ENCODE data around the gene MACO1.
"Not testable (repeated sequence)": the region's sequence is repeated elsewhere in the genome, so short reads cannot be mapped to it uniquely, and the experiment has no call there.

The MACO1 gene

DNA sequence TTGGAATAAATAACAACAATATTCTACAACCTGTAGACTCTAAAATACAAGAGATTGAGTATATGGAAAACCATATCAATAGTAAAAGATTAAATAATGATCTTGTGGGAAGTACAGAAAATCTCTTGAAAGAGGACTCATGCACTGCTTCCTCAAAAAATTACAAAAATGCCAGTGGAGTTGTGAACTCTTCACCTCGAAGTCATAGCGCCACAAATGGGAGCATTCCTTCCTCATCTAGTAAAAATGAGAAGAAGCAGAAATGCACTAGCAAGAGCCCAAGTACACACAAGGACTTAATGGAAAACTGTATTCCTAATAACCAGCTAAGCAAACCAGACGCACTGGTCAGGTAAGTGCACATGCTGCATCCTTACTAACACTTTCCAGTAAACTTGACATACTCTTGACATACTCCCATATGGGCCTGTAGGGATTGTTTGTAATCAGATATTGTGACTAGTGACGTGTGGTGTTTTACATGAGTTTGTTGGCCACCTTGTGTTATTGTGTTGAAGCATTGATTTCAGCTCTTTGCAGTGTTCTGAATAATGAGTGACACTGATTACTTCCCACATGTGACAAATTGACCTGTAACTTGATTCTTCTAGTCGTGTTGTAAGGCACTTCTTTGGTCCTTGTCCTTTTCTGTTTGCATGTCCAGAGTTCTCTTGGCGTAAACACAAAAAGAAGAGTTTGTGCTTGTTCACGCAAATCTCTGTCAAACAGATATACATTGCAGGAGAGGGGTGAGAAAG lies 28.0 kb downstream of the MACO1 start:
- H3K4me3 ChIP-seq (ENCODE audit: low read depth, low read length), result no peak overlapping the region

DNA sequence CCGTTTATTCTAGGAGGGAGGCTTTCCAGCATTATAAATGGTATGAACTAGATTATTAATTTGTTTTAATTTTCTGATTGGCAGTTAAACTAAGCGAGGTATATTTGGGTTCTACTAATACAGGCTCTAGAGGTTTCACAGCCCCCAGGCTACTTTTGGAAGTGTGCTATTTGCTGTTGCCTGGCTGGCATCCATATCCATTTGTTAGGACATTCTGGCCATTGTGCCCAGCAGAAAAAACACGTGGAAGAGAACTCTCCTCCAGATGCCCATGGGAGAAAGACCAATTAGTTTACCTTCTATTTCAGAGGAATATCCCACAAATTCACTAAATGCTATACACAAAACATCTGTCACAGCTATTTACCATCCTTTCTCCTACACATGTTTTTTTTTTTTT lies 29.3 kb downstream of the MACO1 start:
- no peak overlapping the region for H3K4me3 ChIP-seq (ENCODE audit: low read depth, low read length)

DNA sequence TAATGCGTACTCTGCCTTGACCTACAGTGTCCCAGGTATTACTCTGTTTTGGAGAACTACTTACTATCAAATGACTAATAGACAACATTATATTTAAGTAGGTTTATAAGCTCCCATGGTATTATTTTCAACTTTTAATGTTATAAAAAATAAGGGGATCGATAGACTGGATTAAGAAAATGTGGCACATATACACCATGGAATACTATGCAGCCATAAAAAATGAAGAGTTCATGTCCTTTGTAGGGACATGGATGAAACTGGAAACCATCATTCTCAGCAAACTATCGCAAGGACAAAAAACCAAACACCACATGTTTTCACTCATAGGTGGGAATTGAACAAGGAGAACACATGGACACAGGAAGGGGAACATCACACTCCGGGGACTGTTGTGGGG lies 30.1 kb downstream of the MACO1 start:
- not testable (repeated sequence) for H3K4me3 ChIP-seq (ENCODE audit: low read depth, low read length)

DNA sequence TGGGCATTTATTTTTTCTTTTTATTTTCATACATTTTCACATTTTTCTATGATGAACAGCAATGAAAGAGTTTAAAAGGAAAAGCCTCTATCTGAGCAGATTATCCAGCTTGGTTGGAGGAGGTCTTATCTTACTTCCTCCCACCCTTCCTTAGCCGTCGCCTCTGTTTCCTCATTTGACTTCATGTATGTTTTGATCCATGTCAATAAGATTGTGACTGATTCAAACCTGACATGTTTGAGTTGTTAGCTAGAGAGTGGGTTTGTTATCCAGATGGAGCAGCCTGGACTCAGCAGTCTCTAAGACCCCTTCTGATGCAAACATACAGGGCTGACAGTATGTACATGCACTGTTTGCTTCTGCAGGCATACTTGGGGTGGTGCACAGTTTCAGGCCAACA lies 31.2 kb downstream of the MACO1 start:
- no peak overlapping the region for H3K4me3 ChIP-seq (ENCODE audit: low read depth, low read length)

DNA sequence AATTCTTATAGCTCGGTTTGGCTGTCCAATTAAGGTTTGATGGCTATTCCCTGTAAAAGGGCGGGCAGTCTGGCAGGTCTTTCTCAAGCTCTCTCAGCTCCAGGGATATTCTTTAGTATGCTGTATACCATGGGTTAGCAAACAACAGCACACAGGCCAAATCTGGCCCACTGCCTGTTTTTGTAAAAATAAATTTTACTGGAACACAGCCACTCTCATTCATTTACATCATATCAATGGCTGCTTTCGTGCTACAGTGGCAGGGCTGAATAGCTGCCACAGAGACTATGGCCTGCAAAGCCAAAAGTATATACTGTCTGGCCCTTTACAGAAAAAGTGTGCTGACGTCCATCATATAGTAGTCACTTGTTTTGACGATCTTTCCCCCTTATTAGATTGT lies 32.0 kb downstream of the MACO1 start:
- H3K4me3 ChIP-seq (ENCODE audit: low read depth, low read length), result no peak overlapping the region

DNA sequence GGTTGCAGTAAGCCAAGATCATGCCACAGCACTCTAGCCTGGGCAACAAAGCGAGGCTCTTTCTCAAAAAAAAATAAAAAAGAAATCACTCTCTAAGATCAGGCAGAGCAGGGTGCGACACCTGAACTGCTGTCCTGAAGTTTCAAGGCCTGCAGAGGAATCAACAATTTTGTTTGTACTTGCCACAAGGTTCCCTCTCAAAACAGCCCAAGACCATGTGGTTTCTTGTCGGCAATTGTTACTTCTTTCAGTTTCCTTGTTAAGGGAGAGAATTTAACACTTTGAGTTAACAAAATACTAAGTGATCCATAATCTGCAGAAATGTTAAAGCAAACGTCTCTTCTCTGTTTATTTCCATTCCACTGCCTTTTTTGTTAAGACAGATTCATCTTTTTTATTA lies 36.5 kb downstream of the MACO1 start:
- no peak overlapping the region for H3K4me3 ChIP-seq (ENCODE audit: low read depth, low read length)

DNA sequence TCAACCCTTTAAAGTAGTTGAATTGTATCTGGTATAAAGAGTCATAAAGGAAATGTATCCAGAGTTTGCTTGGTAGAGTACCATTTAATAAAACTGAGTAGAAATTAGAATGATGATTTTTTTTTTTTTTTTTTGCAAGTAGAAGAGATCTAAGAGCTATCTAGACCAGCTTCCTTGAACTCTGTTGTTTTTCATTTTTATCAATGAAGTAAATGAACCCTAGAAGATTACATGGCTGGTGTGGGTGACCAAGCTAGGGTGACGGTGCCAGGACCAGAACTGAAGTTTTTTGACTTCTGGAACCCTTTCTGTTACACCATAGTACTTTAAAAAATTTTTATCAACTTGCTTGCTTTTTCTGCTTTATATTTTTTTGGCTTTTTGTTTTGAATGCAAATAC lies 36.9 kb downstream of the MACO1 start:
- no peak overlapping the region for H3K4me3 ChIP-seq (ENCODE audit: low read depth, low read length)

DNA sequence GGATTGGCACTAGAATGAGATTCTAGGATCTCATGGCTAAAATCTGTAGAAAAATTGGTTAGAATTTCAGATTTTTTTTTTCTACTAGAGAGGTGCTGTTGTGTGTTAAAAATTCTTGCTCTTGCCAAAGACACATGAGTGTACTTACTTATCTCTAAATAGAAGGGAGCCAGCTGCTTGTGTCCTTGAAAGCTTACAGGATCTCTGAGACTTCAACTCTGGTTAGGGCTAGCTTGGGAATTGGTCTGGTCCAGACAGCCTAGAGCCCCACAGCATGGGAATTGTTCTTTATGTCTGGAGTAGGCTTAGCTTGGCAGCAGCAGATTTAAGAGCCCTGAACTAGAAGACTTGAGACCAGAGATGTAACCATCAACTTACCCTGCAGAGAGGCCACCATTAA lies 37.3 kb downstream of the MACO1 start:
- H3K4me3 ChIP-seq (ENCODE audit: low read depth, low read length), result no peak overlapping the region

DNA sequence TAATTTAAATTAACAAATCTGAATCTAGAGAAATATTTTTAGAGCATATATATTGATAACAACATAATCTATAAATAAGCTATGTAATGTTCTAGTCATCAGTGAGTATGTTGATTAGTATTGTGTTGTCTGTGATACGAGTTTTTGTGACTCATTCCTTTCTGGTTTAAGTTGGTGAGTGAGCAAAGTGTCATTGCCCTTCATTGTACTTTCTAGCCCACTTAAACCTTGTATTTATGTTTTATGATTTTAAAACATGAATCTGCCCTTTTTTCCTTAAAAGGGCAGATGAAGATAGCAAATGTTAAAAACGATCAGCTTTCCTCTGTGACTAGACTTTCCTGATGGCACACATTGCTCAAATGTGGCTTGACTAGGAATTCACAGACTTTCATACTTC lies 38.5 kb downstream of the MACO1 start:
- no peak overlapping the region for H3K4me3 ChIP-seq (ENCODE audit: low read depth, low read length)

DNA sequence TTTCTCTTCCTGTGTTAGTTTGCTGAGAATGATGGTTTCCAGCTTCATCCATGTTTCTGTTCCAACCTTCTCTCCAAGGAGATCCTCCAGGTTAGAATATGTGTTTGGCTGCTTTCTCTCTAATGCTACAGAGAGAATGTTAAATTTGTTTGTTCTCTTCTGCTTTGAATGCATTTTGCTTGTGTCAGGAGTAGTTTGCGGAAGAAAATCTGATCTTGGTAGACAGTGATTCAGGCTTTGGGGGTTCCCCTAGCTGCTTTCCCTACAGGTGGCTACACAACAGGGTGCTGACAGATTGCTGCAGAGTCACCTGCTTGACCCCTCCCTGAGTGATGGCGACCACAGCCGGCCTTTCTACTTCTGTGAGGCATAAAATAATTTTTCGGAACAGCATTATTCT lies 41.8 kb downstream of the MACO1 start:
- no peak overlapping the region for H3K4me3 ChIP-seq (ENCODE audit: low read depth, low read length)

DNA sequence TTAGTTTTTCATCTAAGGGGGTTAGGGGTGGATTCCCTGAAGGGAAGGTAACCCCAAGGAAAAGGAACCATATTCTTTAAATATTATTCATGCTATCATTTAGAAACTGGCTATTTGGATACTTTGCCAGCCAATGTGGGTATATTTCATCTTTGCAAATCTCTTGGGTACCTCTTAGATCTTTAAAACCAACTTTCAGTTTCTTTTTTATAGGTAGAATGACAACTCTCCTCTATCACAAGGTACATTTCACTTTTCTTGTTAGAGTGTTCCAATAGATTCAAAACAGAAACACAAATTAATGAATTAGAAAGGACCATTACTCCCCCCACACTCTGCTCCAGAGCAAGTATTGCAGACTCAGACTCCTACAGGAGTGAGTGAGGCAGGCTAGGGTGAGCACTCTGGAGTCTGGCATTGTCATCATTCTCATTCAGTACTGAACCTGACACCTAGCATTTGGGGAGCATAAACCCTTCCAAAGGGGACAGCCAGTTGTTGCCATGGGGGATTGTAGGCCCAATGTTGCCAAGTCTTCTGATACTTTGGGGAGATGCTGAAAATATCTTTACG lies 43.0 kb downstream of the MACO1 start:
- H3K4me3 ChIP-seq (ENCODE audit: low read depth, low read length), result no peak overlapping the region

DNA sequence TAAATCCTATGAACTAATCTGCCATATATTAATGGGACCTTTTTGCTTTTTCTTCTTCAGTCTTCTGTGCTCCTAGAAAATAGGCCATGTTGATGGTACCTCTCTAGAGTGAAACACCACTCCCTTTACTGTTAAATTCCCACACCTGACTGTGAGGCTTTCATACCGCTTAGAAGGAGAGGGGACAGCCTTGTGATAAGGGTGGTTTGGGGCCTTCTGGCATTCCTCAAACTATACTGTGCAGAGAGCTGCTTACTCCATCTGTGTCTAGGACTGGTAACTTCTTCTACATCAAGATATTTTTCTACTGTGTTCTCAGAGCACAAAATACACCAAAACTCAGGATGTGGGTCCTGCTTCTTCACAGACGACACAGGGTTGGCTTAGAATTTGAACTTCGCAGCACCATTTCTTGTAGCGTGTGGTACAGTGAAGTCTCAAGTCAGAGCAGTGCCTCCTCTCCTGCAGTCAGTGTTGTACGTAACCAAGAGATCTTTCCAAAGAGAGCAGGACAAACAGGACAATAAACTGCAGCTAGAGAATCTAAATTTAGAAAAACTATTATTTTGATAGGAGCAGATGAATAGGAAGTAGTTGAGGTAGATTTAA lies 43.8 kb downstream of the MACO1 start:
- no peak overlapping the region for H3K4me3 ChIP-seq (ENCODE audit: low read depth, low read length)

DNA sequence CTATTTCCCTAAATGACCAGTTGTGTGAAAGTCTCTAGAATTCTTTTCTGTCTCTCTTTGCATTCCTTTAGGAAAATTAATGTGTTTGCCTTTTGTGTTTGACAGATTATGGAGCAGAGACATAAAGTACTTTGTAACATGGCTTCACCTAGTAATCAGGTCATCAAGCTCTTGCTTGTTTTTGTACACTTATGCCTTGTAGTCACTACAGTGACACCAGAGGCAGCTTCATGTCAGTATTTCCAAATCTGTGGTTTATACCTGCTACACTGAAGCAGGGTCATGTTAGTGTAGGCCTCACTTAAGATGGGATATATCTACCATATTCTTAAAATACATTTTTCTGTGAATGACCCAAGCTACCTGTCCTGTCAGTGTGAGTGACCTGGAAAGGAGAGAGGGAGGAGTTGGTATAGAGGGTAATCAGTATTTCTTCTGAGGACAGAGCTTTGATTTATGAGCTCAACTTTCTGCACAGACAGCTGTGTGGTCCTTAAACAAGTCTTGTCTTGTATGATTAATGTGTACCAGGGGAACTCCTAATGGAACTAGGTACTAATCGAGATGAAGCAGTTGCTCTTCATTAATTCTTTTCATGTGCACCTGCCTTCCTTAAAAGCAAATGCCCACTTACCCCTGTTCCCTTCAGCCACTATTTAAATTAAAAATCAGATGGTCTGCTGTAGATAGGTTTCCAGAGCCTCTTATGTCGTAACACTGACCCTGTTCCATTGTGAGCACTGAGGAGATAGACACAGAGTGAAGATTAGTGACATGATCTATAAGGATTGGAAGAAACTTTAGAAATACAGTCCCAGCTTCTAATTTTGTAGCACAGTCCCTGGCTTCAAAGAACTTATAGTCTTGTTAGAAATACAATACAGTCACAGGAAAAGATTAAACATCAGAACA lies 45.7 kb downstream of the MACO1 start:
- no peak overlapping the region for H3K4me3 ChIP-seq (ENCODE audit: low read depth, low read length)

DNA sequence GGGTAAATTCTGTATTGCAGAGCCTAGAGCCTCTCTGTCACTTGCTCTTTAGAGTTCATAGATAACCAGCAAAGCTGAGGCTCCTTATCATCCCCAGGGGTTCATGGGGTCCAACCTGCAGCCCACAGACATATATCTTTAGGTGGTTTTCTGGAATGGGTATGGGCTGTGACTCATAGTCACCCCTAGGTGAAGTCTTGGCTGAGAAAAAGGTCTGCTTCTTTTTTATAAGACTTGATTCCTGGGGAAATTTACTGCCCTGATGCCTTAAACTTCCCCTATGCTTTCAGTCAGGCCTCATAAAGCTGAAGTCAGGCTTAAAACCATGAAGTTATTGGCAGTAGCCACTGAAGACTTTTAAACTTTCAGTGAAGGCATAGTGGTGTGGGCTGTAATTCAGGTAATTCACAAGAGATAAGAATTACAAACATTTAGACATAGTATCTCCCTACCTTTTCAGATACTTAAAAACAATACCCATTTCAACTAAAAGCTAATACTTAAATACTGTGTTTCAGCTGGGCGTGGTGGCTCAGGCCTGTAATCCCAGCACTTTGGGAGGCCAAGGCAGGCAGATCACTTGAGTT lies 46.8 kb downstream of the MACO1 start:
- no peak overlapping the region for H3K4me3 ChIP-seq (ENCODE audit: low read depth, low read length)

DNA sequence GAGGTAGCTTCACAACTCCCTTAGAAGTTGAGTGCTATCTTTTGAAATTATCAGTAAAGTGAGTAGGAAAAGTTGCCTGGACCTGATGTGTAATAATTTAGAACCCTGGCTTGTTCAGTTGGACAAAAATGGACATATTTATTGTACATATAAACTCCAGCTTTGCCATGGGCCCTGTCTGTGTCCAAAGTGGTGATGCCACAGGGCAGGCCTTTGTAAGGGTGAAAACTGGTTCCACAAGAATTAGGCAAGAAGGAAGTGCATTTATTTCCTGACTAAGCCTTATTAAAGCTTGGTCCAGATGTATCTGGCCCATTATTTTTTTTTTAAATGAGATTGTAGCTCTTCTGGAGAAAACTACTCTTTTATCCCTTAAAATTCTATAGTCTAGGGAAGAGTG lies 47.9 kb downstream of the MACO1 start:
- no peak overlapping the region for H3K4me3 ChIP-seq (ENCODE audit: low read depth, low read length)

DNA sequence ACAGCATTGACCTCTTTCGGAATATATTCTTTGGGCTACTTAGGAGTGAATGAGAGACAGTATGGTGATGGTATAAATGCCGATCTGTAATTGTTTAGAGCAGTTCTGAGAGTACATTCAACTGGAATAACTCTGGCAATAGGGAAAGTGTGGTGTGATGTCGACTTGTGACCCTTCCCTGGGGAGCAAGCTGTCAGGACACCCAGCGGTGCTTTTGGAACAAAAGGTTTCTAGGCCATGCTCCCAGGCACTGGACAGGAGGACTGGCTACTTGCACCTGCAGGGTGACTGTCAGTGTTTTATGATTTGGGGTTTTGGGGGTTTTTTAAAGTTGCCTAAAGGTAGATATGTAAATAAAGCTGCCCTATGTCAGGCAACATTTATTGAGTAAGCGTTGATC lies 50.9 kb downstream of the MACO1 start:
- no peak overlapping the region for H3K4me3 ChIP-seq (ENCODE audit: low read depth, low read length)

DNA sequence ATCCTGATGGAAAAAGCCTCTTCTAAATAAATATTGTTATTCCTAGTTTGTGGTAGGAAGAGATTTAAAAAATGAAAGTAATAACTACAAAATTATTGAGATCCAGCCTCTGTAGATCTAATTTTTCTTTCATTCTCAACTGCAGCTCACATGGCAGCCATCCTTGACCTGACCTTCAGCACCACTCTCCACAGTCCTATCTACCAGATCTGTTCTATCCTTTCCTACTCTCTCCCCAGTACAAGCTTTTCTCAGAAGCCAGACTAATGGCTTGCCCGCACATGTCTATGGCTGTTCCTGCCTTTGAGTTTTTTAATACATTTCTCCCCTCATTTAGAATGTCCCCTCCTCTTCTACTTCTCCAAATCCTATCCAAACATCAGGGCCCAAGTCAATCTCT lies 51.5 kb downstream of the MACO1 start:
- no peak overlapping the region for H3K4me3 ChIP-seq (ENCODE audit: low read depth, low read length)

DNA sequence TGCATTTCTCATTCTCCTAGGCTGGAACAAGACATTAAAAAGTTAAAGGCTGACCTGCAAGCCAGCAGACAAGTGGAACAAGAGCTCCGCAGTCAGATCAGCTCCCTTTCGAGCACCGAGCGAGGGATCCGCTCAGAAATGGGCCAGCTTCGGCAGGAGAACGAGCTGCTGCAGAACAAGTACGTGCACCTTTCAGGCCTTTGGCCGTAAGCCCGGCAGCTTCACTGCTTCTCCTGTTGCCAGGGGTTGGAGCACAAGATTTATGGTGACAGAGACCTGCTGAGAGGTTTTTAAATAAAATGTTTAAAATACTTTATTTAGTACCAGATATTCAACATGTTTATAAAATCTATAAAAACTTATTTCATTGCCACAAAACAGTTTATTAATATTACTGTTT lies 53.4 kb downstream of the MACO1 start:
- no peak overlapping the region for H3K4me3 ChIP-seq (ENCODE audit: low read depth, low read length)

DNA sequence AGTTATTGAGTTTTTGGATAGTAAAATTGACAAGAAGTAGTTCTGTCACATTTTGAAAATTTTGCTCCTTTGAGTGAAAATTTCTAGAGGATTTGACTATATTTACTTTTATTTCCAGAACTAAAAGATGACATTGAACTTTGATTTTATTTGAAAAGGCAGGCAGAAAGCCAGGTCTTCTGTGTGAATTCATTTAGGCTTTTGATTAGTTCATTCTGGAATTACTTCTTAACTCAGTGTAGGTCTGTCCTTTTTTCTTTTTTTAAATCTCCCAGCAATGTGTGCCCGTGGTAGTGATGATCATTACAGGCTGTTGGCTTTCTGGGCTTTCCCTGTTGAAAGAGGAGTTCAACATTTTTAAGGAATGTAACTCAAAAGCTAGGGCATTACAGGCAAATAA lies 53.8 kb downstream of the MACO1 start:
- H3K4me3 ChIP-seq (ENCODE audit: low read depth, low read length), result no peak overlapping the region

DNA sequence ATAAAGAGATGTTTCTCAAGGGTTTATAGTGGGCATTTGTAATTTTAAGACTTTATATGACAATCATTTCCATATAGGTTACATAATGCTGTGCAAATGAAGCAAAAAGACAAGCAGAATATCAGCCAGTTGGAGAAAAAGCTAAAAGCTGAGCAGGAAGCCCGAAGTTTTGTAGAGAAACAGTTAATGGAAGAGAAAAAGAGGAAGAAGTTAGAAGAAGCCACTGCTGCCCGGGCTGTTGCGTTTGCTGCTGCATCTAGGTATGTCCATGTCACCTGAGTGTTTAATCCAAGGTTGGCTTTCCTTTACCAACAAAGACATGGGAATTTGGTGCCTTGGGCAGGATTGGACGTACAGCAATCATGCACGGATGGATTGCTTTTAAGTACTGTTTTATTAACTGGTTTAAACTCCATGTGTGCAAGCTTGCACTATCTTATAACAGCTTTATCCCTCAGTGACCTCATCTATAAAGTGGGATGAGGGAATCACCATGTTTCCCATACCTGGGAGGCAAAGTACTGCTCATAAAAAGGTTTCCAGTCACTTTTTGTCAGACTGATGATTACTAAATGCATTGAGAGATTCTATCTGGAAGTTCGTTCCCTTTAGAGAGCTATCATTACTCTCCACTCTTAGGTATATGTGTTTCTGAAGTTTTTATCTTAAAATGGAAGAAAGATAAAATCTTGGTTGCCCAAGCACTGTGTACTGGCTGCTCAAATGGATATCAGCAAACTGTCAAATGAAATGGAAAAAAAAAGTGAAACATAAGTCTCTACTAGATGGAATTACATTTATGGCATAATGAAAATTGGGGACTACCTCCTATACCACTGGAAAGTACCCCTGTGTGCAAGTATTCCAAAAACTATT lies 55.1 kb downstream of the MACO1 start:
- H3K4me3 ChIP-seq (ENCODE audit: low read depth, low read length), result no peak overlapping the region

All from iPS-11a (cell line).